HG03457 (cell line): Measurements from ENCODE around the gene RASAL3.
A peak's percentile ranks its signal among the peaks of the same experiment; 100 is the strongest.

Experiments used
- ATAC-seq: cut with Tn5 transposase; IDR thresholded peaks from one replicate; pipeline ENCODE4 v1.9.1; 2021; ENCODE audit warnings: moderate number of reproducible peaks; ENCODE audit not compliant: unreplicated experiment

Gene RASAL3

DNA sequence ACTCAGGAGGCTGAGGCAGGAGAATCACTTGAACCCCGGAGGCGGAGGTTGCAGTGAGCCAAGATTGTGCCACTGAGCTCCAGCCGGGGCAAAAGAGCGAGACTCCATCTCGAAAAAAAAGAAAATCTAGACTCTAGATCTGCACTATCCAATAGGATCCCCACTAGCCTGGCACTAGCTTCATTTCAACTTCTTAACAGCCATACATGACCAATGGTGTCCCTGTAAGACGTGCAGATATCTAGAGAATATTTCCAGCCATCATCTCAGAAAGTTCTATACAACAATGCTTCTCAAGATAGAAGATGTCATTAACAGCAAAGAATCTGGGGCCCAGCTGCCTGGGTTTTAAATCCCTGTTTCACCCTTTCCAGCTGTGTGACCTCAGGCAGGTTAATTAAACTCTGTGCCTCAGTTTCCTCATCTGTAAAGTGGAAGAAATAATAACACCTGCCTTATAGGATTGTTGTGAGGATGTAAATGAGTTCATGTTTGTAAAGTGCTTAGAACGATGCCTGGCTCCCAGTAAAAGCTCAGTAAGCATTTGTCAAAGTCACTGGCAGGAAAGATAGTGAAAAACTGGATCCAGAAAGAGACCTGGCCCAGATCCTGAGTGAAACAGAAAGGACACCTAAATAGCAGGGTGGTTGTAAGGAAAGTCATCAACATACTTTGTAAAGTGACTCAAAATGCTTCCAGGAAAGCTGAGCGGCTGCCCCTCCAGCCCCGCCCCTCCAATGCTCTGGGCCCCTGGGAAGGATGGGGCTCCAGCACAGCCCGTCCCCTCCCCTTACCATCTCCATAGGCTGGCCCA lies 28.1 kb downstream of the RASAL3 start:
- ATAC-seq = no peak

DNA sequence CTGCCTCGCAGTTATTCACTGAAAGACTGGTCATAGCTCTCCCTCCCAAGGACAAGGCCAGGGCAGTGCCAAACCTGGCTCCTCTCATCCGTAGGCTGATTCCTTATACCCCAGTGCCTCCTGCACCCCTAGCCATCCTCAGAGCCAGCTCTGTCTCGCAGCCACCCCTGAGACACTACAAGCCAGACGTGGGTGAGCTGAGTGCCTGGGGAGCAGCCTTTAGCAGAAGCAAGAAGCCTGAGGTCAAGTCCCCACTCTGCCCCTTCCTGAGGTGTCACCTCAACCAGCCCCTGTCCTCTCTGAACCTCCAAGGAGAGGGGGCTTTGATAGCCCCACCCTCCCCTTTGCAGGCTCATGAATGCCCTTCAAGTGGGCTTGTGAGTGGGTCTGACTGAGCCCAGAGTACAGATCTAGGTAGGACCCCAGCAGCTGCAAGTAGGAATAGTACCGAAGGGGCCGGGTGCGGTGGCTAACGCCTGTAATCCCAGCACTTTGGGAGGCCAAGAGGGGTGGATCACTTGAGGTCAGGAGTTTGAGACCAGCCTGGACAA lies 30.8 kb downstream of the RASAL3 start:
- no peak for ATAC-seq

DNA sequence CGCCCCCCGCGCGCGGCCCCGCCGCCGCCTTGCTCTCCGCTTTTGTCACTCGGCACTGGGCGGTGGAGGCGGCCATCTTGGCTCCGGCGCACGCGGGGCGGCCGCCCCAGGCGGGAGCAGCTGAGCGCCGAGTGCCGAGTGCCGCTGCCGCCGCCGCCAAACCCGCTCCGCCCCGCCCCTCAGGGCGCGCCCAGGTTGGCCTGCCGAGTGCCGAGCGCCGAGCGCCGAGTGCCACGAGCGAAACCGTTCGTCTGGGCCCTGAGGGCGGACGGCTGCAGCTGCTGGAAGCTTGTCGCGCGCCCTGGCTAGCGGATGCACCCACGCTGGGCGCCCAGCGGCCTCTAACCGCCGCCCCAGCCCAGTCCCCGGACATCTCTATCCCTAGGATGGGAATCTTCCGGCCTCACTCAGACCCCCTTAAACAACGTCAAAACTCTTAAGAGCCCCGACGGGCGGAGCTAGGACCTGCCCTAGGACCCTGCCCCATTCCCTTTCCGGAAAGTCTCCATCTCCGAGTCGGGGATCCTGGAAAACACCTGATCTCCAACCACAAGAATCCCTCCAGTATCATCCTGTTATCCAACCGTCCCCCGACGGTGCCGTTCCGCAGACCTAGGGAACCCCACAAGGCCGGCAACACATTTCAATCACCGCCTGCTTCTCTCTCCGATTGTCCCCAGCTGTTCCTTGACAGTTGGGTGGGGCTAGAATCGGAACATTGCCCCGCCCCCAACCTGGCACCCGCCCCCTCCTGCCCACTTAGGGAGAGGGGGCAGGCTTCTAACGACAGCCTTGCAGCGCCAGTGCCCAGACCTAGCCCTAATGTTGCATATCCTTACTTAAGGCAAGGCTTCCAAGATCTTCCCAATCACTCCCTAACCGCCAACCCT lies 31.5 kb downstream of the RASAL3 start:
- ATAC-seq = peak; percentile 51

DNA sequence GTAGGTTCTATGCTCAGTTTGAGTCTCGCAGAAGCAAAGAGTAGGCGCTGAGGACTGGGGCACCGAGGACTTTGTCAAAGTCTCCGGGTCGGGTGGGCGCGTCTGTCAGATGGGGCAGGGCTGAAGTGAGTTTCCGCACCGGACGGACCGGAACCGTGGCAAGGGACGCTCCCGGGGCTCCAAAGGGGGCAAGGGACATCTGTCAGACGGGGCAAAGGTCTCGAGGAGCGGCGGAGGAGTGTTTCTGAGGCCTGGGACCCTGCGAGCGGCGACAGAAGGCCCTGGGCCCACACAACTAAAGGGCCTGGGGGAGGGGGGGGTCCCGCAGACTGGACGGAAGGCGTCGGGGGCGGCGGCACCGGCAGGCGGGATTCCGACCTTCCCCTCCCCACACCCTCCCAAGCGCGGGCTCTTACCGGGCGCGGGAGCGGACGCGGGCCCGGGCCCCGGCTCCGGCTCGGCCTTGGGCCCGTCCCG lies 32.3 kb downstream of the RASAL3 start:
- ATAC-seq = no peak

DNA sequence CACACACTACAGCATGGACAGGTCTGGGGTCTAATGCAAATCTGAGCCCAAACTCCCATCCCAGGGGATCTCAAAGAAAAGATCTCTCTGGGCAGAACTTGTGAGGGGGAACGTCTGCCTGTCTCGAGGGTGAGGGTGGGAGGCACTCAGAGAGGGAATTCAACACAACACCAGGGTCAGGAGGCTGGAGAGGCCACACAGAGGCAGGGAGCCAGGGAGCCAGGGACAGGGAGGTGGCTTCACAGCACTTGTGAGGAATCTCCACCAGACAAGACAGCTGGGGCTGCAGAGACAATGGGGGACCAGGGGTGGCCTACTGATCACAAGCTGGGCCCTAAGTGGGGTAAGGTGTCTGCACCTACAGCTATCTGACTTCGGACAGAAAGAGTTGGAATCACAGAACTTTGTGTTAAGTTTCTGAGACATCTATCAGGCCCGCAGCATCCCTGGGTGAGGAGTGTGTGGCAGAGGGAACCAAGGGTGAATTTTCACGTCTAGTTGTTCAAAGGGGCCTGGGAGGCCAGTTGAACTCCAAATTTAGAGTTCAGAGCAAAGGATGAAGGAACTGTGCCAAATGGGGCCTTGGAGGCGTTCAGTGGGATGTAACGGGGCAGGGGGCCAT lies 32.8 kb downstream of the RASAL3 start:
- no peak for ATAC-seq

DNA sequence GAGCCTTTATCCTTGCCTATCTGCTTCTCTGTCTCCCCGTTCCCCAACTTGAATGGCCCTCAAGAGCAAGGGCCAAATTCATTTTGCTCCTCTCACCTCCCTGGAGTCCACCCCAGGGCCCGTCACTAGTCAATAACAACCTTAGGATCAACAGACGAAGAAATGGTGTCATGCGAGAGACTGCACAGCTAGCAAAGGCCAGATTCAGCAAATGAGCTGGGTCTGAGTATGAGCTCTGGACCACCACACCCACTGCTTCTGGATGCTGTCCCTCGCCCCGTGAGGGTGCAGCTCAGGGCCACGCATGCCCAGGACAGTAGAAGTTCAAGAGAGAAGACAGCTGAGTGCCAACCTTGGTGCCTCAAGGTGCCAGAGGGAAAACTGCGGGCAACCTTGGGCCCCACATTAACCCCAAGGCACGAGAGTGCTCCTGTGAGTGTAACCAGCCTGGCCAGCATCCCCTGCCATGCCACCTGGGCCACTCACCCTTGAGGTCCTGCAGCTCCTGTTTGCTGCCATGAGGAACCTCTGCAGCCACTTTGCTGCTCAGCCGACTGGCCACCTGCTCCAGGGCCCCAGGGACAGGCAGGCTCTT lies 33.7 kb downstream of the RASAL3 start:
- no peak for ATAC-seq

DNA sequence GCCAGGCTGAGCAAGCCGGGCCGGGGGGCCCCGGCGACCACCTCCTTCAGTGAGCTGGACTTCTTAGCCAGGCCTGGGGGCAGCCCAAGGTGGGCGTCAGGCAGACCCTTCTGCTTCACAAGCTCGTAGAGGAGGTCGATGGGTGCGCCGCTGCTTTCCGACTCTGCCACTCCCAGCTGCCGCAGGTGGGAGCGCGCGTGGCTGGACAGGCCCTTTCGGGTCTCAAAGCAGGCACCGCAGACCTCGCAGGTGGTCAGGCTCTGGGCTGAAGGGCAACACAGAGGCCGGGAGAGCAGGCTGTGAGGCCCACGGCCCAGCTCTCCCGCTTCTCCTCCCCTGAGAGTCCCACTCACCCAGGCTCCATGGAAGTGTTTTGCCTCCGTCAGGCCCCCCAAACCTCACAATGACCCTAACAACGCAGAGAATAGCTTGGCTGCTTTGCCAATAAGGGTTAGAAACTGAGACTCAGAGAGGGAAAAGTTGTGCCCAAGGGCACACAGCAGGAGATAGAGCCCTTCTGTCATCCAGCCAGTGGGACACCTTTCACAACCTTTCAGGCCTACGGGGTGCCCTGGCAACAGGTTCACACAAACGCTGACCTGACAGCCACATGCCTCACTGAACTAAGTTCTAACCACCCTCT lies 34.4 kb downstream of the RASAL3 start:
- no peak for ATAC-seq

DNA sequence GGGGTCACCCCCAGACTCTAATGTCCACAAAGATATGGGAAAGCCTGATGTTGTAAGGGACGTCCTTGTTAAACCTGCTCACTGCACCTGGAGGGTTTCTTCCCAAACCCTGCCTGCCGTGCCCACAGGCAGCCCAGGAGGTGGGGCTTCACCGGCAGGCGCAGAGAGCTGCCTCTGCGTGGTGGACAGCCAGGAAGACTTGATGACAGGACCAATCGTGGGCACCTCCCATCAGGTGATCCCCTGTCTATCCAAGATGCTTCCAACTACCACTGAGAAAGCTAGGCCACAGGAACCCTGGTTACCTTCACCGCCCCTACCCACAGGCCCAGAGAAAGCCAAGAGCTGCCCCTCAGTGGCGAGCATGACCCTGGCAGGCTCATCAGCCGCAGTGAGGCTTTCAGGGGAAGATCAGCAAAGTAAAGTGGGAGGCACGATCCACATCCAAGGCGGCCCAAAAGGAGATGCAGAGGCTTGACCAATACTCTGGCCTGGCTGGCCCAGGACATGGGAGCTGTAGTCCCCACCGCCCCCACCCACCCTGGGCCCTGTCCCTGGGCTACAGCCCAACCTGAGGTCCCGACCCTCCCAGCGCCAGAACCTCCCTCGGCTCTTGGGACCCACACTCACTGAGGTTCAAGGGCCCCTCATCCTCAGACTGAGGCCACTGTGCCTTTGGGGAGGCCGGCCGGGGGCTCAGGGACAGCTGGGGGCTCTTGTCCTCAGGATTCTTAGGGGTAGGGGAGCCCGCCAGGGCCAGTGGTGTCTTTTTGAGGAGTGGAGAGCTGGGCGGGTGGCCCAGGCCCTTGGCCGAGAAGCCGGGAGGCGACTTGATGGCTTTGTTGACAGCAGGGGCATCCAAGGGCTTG lies 35.2 kb downstream of the RASAL3 start:
- ATAC-seq = no peak

DNA sequence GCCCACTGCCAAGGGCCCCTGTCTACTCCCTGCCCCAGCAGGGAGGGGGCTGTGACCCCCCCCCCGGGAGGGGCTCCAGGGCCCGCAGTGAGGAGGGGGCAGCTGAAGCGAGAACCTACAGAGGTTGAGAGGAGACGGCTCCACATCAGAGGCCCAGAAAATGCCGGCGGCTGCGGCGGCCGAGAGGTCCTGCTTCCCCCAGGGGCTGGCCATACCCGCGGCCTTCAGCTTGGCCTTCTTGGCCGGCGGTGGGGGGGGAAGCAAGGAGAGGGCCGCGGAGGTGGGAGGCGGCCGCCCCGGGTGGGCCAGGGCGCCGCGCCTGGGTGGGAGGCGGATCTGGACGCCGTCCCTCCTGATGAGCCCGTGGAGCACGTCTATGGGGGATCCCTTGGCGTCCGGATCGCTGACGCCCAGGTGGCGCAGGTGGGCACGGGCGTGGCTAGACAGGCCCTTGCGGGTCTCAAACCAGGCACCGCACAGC lies 36.3 kb downstream of the RASAL3 start:
- ATAC-seq = no peak

DNA sequence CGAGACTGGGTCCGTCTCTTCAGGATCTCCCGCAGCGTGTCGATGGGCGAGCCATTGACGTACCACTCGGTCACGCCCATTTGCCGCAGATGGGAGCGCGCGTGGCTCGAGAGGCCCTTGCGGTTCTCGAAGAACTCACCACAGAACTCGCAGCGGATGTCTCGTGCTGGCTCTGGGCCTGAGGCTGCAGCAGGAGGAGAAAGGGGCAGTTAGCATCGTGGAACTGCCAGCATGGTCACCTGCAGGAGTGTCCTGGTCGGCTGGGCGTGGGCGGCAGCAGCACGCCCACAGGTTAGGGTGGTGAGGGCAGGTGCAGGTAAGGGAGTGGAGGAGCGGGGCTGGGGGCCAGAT lies 37.0 kb downstream of the RASAL3 start:
- no peak for ATAC-seq

DNA sequence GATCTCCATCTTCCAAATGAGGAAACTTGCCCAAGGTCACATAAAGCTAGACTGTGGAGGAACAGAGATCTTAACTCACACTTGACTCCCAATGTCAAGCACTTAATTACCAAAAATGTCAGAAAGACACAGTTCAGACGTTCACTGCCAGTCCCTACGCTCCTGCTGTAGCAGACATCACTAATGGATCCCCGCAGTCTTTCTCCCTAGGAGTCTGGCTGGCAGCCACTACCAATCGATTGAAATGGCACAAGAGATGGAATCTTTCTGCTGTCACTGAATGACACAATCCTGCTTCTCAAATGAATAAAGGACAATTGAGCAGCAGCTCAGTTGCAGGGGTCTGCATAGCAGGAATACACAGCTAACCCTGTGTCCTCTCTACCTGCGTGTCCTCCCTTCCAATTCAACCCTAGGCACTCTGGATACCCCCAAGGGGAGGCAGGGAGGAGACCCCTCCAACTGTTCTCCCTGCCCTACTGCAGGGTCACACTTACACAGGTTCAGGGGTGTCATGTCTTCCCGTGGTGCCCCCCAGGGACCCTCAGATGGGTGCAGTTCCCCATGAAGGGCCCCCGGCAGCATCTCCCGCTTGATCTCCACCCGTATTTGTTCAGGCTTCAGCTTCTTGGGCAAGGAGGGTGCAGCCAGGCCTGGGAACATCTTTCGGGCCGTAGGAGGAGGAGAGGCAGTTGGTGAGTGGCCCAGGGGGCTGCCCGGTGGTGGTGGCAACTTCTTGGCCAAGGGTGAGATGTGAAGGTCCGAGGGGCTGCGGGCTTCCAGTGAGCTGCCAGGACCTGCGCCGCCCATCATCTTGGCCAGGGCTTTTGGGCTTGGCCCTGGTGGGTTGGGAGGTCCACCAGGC lies 37.6 kb downstream of the RASAL3 start:
- no peak for ATAC-seq

DNA sequence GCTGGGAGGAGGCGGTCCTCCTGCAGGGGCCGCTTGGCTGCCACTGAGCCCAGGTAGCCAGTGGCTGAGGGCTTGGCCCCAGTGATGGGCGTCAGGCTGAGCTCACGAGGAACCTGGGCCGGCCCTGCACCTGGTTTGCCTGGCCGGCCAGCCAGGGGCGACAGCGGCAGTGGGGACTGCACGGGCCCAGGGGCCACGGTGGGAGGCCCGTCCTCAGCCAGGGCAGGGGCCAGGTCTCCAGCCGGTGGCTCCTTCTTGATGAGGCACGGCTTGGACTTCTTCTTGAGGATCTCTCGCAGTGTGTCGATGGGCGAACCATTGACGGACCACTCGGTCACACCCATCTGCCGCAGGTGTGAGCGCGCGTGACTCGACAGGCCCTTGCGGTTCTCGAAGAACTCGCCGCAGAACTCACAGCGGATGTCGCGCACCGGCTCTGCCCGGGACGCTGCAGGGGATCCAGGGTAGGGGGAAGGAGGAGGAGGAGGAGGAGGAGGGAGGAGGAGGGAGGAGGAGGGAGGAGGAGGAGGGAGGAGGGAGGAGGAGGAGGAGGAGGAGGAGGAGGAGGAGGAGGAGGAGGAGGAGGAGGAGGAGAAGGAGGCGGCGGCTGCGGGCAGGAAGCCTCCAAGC lies 38.9 kb downstream of the RASAL3 start:
- no peak for ATAC-seq

DNA sequence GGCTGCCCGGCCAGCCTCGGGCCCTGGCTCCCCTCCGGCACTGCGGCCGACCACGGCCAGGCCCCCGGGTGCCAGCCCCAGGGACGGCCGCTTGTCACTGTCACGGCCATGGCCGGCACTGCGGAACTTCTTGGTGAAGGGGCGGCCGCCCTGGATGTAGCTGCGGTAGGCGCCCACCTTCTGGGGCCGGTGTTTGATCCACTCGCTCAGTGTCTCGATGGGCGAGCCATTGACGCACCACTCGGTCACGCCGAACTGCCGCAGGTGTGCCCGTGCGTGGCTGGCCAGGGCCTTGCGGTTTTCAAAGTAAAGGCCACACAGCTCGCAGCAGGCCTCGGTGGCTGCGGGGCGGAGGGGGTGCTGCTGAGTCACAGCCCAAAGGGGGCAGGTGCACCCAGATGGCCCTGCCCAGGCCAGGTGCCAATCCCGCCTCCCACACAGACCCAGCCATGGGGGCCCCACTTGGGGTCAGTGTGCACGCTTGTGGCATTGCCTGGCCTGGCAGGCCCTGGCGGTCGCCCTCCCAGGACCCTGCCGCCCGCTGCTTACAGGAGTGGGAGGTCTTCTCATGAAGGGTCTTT lies 39.6 kb downstream of the RASAL3 start:
- ATAC-seq = no peak

DNA sequence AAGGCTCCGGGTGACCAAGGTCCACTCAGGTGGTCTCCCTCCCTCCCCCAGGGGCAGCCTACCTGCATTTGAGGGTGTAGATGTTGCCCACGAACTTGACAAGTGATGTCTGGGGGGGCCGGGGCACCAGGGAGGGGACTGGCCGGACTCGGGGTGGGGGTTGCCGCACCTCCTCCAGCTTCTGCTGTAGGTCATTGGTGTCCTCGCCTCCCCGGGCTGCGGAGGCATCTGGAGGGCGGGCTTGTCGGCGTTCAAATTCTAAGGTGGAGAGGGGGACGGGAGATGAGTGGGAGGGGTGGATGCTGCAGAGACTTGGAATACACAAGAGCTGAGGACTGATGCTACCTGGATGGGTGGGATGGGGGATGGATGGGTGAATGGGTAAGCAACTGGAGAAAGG lies 40.2 kb downstream of the RASAL3 start:
- ATAC-seq = no peak

DNA sequence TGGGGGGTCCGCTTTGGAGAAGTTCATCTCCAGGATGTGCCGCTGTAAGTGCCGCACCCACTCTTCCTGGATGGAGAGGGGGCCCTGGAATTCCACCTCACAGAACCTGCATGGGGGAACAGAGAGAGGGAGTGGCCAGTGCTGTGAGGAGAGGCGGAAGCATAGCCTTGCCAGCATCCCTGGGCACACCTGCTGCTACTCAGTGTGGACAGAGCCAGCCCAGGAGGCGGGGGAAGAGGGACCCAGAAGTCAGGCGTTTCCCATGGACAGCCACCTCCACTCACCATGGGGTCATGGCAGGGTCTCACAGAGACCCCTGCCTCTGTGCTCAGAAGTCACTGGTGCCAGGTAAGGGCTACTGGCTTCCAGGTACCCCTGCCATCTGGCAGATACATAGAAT lies 41.2 kb downstream of the RASAL3 start:
- ATAC-seq = no peak

DNA sequence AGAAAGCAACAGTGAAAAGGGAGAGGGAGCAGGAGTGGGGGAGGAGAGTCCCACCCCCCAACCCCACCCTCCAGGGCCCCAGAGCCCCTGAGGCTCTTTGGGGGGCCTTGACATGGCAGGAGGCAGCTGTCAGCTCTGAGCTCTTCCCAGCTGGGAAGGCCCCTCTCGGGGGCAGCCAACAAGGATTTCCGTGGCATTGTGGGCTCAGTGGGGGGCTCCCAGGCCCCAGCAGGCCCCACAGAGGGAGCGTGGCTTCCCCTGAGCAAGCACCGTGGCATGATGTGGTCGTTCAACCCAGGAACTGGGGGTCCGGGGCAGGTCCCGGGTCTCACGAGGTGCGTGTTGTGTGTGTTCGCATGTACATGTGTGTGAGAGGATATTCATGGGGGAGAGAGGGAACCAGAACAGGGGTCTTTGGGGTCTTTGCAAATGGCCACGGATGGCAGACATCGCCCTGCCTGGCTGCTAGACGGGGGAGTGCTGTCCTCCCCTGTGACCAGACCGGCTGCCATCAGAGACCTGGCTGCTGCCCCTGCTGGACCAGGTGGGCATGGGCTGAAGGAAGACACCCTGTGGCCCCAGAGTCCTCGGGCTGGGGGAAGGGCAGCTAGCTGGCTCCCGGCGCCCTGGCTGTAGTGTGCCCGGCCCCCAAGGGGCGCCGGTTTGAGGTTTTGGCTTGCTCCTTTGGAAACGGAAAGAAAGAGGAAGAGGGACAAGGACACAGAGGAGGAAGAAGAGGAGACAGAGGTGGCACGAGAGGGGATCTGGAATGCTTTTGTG lies 41.9 kb downstream of the RASAL3 start:
- no peak for ATAC-seq

DNA sequence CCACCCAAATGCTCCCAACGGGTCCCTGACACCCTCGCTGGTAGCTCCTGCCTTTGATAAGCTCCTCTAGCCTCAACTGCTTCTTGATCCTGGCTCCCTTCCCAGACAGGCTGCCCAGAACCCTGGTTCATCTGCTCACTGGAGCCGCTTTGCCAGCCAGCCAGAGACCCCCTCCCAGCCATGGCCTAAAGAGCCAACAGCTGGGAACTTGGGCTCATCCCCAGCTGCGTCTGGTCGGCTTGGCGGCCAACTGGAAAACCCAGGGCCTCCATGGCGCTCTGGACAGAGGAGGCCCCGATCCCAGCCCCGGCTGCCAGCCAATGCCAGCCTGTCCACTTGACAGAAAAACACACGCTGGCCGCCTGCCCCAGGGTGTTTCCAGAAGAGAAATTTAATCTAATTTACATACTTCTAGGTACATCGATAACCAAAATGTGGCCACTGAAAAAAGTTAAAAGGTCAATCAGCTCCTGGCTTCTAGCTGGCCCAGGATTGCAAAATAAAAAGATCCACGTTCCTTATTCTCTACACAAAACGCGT lies 42.6 kb downstream of the RASAL3 start:
- ATAC-seq = no peak
